K562 (cell line): Measurements from ENCODE around the gene SRCAP. TPM values are rescaled to one million over a fixed set of nuclear protein-coding genes. Genes with fewer than 3 reads are reported as not detected.

Experiments
- ARNT ChIP-seq, 2 experiments: fragments of 450-650 bp; IDR thresholded peaks; 2 replicates each; pipeline ENCODE4 v1.6.1; 2016; ENCODE audit warnings: mild to moderate bottlenecking in 1 of 2
- CBX8 ChIP-seq: fragments of 200-600 bp; sonication (generic); IDR thresholded peaks from 2 replicates; pipeline ENCODE4 v1.6.1; 2012; ENCODE audit warnings: borderline replicate concordance, mixed run types, low read depth, mild to moderate bottlenecking, moderate library complexity, mixed read lengths, low read length, control low read depth, inconsistent platforms; ENCODE audit not compliant: poor library complexity, severe bottlenecking; ENCODE audit errors: extremely low read depth
- CREB1 ChIP-seq, 2 experiments: sonication (generic) in 1 of 2; formaldehyde crosslinking in 1 of 2; IDR thresholded peaks; 2 replicates each; pipeline versions ENCODE4 v1.6.1 to v1.8.0; 2012 to 2022; ENCODE audit warnings: inconsistent platforms in 1 of 2, mild to moderate bottlenecking in 1 of 2, missing genetic modification reagents in 1 of 2, moderate library complexity in 1 of 2
- ELF4 ChIP-seq: fragments of 450-650 bp; formaldehyde crosslinking; IDR thresholded peaks from 2 replicates; pipeline ENCODE4 v1.4.0; 2022; ENCODE audit warnings: missing genetic modification characterization
- ESRRA ChIP-seq: fragments of 450-650 bp; IDR thresholded peaks from 2 replicates; pipeline ENCODE4 v1.6.1; 2014; ENCODE audit warnings: low read depth, mild to moderate bottlenecking, moderate library complexity, borderline replicate concordance
- FUS ChIP-seq: fragments of 200-400 bp; formaldehyde crosslinking; optimal IDR thresholded peaks from 2 replicates; pipeline ENCODE3; 2017; ENCODE audit warnings: low read depth, low read length
- HDAC3 ChIP-seq: fragments of 450-650 bp; IDR thresholded peaks from 2 replicates; pipeline ENCODE4 v1.6.1; 2018; ENCODE audit warnings: borderline replicate concordance, mild to moderate bottlenecking, moderate library complexity; ENCODE audit not compliant: partially characterized antibody
- HNRNPL ChIP-seq: fragments of 200-400 bp; formaldehyde crosslinking; IDR thresholded peaks from 2 replicates; pipeline ENCODE4 v1.6.1; 2017; ENCODE audit warnings: low read depth, mild to moderate bottlenecking, low read length
- NR4A1 ChIP-seq, 2 experiments: fragments of 250-450 bp in 1 of 2; fragments of 450-650 bp in 1 of 2; sonication (Bioruptor Pico) in 1 of 2; IDR thresholded peaks; 2 replicates each; pipeline versions ENCODE4 v1.4.0 to v1.6.1; 2016 to 2020; ENCODE audit warnings: mild to moderate bottlenecking in 2 of 2, missing compliant biosample characterization in 1 of 2, missing genetic modification characterization in 1 of 2, moderate library complexity in 1 of 2
- PBX2 ChIP-seq, 2 experiments: IDR thresholded peaks in 1 of 2; conservative IDR thresholded peaks in 1 of 2; 2 replicates each; pipeline ENCODE4 v1.6.1; 2016; ENCODE audit warnings: low read depth in 2 of 2, mild to moderate bottlenecking in 1 of 2, missing compliant biosample characterization in 1 of 2, missing genetic modification characterization in 1 of 2, moderate library complexity in 1 of 2
- PHF20 ChIP-seq: fragments of 450-650 bp; IDR thresholded peaks from 2 replicates; pipeline ENCODE4 v1.6.1; 2018; ENCODE audit not compliant: partially characterized antibody
- POLR2G ChIP-seq: fragments of 200-400 bp; formaldehyde crosslinking; IDR thresholded peaks from 2 replicates; pipeline ENCODE4 v1.6.1; 2017; ENCODE audit warnings: low read depth, mild to moderate bottlenecking, antibody characterized with exemption, low read length, moderate library complexity
- POLR2H ChIP-seq: IDR thresholded peaks from 2 replicates; pipeline ENCODE4 v1.6.1; 2016; ENCODE audit warnings: missing genetic modification characterization, low read depth, mild to moderate bottlenecking, control low read depth, missing compliant biosample characterization, moderate library complexity
- ZBTB33 ChIP-seq: sonication (generic); formaldehyde crosslinking; IDR thresholded peaks from 2 replicates; pipeline ENCODE4 v1.8.1; 2023; ENCODE audit warnings: mild to moderate bottlenecking, missing genetic modification reagents
- ZBTB7A ChIP-seq: IDR thresholded peaks from 2 replicates; pipeline ENCODE4 v1.6.1; 2011; ENCODE audit warnings: low read depth, mild to moderate bottlenecking, low read length, moderate library complexity, borderline replicate concordance; ENCODE audit not compliant: control insufficient read depth
- ZBTB8A ChIP-seq: fragments of 450-650 bp; IDR thresholded peaks from 2 replicates; pipeline ENCODE4 v1.6.1; 2018; ENCODE audit warnings: mild to moderate bottlenecking, moderate library complexity; ENCODE audit not compliant: partially characterized antibody
- ZHX1 ChIP-seq: fragments of 150-350 bp; conservative IDR thresholded peaks from 2 replicates; pipeline ENCODE4 v1.6.1; 2014; ENCODE audit warnings: low read length
- polyA plus RNA-seq, 8 experiments: library from polyadenylated mRNA; depleted of rRNA in 4 of 8; stranded (reverse) in 5 of 8; unstranded in 3 of 8; fragments of >200 nt; fragmentation: Nextera tagmentation in 2 of 8; fragmentation: Illumina TruSeq in 1 of 8; extraction: Ambion mirVana in 2 of 8; extraction: Trizol in 1 of 8; gene quantifications; 2 replicates each; pipeline versions ENCODE4 v1.2.1 to v1.2.3, GENCODE V29; 2011 to 2014; ENCODE audit warnings: inconsistent platforms in 1 of 8, missing spikeins in 1 of 8
- total RNA-seq, 7 experiments: library from RNA; depleted of rRNA in 6 of 7; stranded (reverse); fragments of >200 nt in 6 of 7; fragmentation: Illumina TruSeq in 2 of 7; extraction: Trizol in 2 of 7; gene quantifications; 2 replicates each; pipeline versions ENCODE4 v1.2.1 to v1.2.3, GENCODE V29; 2011 to 2021; ENCODE audit warnings: low replicate concordance in 1 of 7

Gene SRCAP
- total and polyA plus RNA-seq, 9 of the 15 experiments (the other 6 are each of a cell fraction or from before 2014, with no cell fraction given), result 0.21 to 62.6 (median 5.8) TPM

- TF ChIP-seq PBX2 (CRISPR knock-in tag; IDR thresholded peaks at IDR 0.05; ENCODE audit: low read depth) (no peak), PBX2 (tag; conservative IDR thresholded peaks at IDR 0.05; ENCODE audit: low read depth) (no peak), FUS (no peak), POLR2G (peak; percentile 80), CBX8 (no peak), PHF20 (peak; percentile 75), ZBTB8A (no peak), HDAC3 (no peak), NR4A1 (CRISPR knock-in tag; IDR thresholded peaks at IDR 0.05) (no peak), NR4A1 (tag; IDR thresholded peaks at IDR 0.05) (peak; percentile 75; the same call in 1 of the 2 replicates), ELF4 (peak; percentile 81; the same call in 1 of the 2 replicates), ZBTB7A (peak; percentile 46; the same call in 1 of the 2 replicates), ZBTB33 (CRISPR knock-in tag) (peak; percentile 78), HNRNPL (0 out of 2 replicates have a peak, but pooled peaks have one; percentile 5), ZHX1 (peak; percentile 89; the same call in 1 of the 2 replicates), CREB1 (IDR thresholded peaks at IDR 0.05) (peak; percentile 90), CREB1 (CRISPR knock-in tag; IDR thresholded peaks at IDR 0.05) (peak; percentile 78), POLR2H (peak; percentile 65; the same call in 1 of the 2 replicates), ARNT (IDR thresholded peaks at IDR 0.05) (peak; percentile 46 to 71; a peak in 3 of 4 replicates), ESRRA (peak; percentile 47; the same call in 1 of the 2 replicates)
These were observed 48.4 kb upstream of the SRCAP start, which contains the start of gene PRR14 (continued) for GRCh38 chr16:30650369-30651123.
